SU-DHL-6 (cell line): Measurements from ENCODE around the gene UPK1B.

ENCODE experiments used
- EZH2phosphoT487 ChIP-seq: fragments of 200-600 bp; sonication (generic), shearing (Covaris generic); conservative IDR thresholded peaks from 2 replicates; pipeline ENCODE4 v1.6.1; 2018; ENCODE audit warnings: mild to moderate bottlenecking, antibody characterized with exemption, low read length, moderate library complexity, mixed read lengths
- TF ChIP-seq, protein P1 (sequence below): fragments of 200-600 bp; sonication (generic); IDR thresholded peaks from one replicate; pipeline ENCODE4 v1.5.1; 2017; ENCODE audit warnings: antibody characterized with exemption, mild to moderate bottlenecking, low read length, moderate library complexity; ENCODE audit not compliant: insufficient read depth, poor library complexity, severe bottlenecking

DNA sequence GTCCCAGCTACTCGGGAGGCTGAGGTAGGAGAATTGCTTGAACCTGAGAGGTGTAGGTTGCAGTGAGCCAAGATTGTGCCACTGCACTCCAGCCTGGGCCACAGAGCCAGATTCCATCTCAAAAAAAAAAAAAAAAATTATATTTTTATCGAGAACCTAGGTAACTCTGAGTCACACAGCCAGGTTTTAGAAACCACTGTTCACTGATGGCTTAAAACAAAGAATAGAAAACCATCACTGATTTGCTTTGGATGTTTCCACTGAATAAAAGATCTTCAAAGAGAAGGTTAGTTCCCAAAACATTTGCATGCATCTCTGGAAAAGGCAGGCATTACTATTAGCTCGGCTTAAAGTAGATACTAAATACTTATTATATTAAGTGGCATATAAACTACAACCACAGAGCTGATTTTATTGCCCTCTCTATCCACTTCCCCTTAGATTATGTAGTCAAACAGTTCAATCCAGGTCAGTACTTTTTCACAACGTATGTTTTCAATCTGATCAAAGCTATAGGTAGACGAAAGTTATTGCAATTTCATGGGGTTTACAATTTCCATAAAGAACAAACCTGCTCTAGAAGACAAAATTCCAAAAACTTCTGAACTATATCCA, 65.9 kb downstream of the UPK1B start:
- TF ChIP-seq, protein P1, sequence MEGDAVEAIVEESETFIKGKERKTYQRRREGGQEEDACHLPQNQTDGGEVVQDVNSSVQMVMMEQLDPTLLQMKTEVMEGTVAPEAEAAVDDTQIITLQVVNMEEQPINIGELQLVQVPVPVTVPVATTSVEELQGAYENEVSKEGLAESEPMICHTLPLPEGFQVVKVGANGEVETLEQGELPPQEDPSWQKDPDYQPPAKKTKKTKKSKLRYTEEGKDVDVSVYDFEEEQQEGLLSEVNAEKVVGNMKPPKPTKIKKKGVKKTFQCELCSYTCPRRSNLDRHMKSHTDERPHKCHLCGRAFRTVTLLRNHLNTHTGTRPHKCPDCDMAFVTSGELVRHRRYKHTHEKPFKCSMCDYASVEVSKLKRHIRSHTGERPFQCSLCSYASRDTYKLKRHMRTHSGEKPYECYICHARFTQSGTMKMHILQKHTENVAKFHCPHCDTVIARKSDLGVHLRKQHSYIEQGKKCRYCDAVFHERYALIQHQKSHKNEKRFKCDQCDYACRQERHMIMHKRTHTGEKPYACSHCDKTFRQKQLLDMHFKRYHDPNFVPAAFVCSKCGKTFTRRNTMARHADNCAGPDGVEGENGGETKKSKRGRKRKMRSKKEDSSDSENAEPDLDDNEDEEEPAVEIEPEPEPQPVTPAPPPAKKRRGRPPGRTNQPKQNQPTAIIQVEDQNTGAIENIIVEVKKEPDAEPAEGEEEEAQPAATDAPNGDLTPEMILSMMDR = no peak
- no peak for TF ChIP-seq EZH2phosphoT487
